Measurements from ENCODE around the gene SIRT3.

- no peak for TF ChIP-seq ZNF354B (CRISPR knock-in tag; IDR thresholded peaks at IDR 0.05)
- no peak for TF ChIP-seq HNF4G (IDR thresholded peaks at IDR 0.05; ENCODE audit: borderline replicate concordance, low read depth, low read length)
- TF ChIP-seq HNF4G (CRISPR knock-in tag; IDR thresholded peaks at IDR 0.05; ENCODE audit: borderline replicate concordance, low read depth) = no peak
- no peak for TF ChIP-seq GABPA (IDR thresholded peaks at IDR 0.05; ENCODE audit: low read depth, low read length)
- no peak for TF ChIP-seq GABPA (CRISPR knock-in tag; IDR thresholded peaks at IDR 0.05; ENCODE audit: low read depth)
- no peak for TF ChIP-seq SETDB1 (CRISPR knock-in tag; IDR thresholded peaks at IDR 0.05; ENCODE audit: borderline replicate concordance)
- no peak for TF ChIP-seq ZNF331 (CRISPR knock-in tag; IDR thresholded peaks at IDR 0.05)
- TF ChIP-seq BHLHE40 (IDR thresholded peaks at IDR 0.05; ENCODE audit: low read length) = no peak
- TF ChIP-seq, protein P1, sequence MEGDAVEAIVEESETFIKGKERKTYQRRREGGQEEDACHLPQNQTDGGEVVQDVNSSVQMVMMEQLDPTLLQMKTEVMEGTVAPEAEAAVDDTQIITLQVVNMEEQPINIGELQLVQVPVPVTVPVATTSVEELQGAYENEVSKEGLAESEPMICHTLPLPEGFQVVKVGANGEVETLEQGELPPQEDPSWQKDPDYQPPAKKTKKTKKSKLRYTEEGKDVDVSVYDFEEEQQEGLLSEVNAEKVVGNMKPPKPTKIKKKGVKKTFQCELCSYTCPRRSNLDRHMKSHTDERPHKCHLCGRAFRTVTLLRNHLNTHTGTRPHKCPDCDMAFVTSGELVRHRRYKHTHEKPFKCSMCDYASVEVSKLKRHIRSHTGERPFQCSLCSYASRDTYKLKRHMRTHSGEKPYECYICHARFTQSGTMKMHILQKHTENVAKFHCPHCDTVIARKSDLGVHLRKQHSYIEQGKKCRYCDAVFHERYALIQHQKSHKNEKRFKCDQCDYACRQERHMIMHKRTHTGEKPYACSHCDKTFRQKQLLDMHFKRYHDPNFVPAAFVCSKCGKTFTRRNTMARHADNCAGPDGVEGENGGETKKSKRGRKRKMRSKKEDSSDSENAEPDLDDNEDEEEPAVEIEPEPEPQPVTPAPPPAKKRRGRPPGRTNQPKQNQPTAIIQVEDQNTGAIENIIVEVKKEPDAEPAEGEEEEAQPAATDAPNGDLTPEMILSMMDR (CRISPR knock-in tag; IDR thresholded peaks at IDR 0.05) = no peak
- TF ChIP-seq MAX (IDR thresholded peaks at IDR 0.05) = no peak
- TF ChIP-seq ZNF567 (CRISPR knock-in tag; IDR thresholded peaks at IDR 0.05; ENCODE audit: borderline replicate concordance) = no peak
Observed at GRCh38 chr11:199004-199581, 37.0 kb downstream of the SIRT3 start.
